ENCODE data around the gene FAM168A.
A peak's percentile ranks its signal among the peaks of the same experiment; 100 is the strongest.

FAM168A gene

GRCh38 chr11:73384531-73384871 lies 213.4 kb downstream of the FAM168A start:
- no peak for DNase-seq

GRCh38 chr11:73384125-73384441 lies 213.8 kb downstream of the FAM168A start:
- no peak for DNase-seq

- no peak for DNase-seq
Observed at GRCh38 chr11:73383249-73384124, 214.4 kb downstream of the FAM168A start.

GRCh38 chr11:73382747-73383146 lies 215.2 kb downstream of the FAM168A start:
- DNase-seq = no peak

GRCh38 chr11:73382183-73382582 lies 215.7 kb downstream of the FAM168A start:
- DNase-seq = no peak

DNA sequence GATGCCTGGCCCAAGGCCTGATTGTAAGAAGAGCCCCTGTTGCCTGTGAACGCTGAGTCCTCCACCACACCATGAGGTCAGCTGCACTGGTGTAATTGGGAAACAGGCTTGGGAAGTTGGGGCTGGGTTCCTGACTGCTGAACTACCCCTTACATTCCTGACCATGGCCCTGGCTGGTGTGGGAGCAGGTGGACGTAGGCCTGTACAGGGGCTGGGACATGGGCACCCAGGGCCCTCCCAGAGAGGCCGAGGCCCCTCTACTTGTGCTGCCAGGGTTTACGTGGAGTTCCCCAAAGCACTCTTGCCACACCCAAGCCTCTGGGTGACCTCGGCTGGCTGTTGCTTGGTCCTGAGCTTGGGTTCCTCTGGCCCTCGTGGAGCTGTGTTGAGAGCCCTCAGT lies 216.3 kb downstream of the FAM168A start:
- DNase-seq = no peak

DNA sequence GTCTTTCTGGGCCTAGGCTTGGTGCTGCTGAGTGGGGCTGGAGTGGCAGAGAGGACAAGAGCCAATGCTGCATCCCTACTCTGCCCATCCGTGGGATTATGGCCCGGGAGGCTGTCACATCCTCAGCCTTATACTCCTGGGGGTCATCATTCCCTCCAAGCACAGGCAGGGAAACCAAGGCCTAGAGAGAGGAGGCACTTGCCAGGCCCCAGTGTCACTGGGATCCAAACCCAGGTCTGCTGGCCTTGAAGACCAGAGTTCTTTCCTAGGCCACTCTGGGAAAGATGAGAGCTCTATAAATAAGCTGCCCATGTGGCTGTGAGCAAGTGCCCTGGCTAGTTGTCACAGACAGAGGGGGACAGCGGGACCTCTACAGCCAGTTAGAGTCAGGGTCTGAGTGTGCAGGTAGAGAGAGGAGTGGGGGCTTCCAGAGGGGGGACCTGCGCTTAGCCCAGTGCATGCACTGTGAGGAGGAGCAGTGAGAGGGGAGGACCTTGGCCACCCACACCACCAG lies 217.0 kb downstream of the FAM168A start:
- no peak for DNase-seq

DNA sequence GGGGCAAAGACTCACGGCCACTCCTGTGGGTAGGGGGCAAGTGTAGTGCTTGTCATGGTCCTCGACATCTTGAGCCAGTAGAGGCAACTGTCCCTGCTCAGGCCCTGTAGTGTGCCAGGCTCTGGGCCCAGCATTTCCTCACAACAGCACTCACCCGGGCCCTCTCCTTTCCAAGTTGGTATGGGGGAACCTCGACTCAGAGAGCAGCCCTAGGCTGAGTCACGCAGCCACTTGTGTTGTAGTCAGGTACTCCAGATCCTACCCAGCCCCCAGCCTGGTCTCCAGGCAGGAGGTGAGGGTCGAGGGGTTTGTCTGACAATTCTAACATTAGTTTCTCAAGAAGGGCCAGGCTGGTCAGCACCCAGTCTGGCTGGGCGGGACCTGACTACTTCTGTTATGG lies 217.6 kb downstream of the FAM168A start:
- no peak for DNase-seq

GRCh38 chr11:73379189-73379880 lies 218.6 kb downstream of the FAM168A start:
- no peak for DNase-seq

DNA sequence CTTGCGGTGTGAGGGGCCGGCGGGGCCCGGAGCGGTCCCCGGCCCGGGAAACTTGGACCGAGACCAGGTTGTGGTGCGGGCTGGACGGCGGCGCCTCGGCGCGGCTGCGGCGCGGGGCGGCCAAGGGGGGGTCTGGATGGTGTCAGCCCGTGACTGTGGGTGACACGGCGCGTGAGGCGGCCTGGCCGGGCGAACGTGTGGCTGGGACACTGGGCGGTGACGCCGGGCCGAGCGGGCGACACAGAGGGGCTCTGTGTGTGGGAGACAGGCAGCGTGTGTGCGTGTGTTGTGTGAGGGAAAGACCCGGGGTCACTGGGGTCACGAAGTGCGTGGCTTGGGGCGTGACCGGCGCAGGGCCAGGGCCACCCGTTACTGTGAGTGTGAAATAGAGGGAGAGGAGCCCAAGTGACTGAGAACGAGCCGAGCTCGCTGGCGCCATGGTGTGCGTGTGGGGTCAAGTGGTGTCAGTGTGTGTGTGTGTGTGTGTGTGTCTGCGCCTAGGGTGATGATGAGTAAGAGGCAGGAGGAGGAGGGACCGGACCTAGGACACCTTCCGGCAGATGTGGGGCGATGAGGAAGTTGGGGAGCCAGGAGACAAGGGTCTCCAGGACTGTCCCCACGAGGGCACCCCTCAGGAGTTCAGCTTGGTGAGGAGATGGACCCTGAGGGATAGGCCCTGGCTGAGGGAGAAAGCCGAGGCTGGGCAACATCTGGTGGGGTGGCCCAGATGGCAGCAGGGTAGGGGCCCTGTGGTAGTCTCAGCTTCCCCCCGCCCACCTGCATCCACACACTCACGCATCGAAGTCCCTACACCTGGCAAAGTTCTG lies 220.9 kb downstream of the FAM168A start:
- DNase-seq = no peak

DNA sequence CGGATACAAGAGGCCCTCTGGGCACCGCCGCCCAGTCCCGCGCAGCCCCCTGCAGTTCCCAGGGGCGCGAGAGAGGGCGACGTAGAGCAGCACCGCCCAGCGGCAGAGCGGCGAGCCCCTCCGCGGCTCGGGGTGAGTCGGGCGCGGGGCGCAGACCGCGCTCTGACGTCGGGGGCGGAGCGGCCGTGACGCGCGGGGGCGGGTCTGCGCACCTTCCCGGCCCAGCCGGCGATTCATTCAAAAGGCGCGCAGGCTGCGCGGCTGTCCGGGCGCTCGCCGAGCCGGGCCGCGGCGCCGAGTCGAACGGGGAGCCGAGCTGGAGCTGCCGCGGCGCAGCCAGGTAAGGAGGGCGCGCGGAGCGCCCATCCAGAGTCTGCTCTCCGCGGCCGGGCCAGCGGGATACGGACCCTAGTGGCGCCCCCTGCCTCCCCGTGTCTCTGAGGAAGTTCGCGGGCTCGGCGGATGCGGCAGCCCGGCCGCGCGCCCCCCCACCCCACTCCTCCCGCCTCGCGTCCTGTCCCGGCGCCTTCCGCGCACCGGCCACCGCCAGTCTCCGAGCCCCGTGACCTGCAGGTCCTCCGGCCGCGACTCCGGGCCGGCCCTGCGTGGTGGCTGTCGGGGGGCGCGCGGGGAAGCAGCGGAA lies 221.6 kb downstream of the FAM168A start, which contains the start of gene RELT:
RELT (plus strand) TSS at position 240 of the 643 bp plus-strand sequence. CDS start 12,738 bp downstream, outside the sequence.
- peak; percentile 31 for DNase-seq

- DNase-seq = no peak
Observed at GRCh38 chr11:73375830-73376159, 222.1 kb downstream of the FAM168A start.

- no peak for DNase-seq
Observed at GRCh38 chr11:73374151-73374550, 223.8 kb downstream of the FAM168A start.

GRCh38 chr11:73372375-73372993 lies 225.4 kb downstream of the FAM168A start:
- no peak for DNase-seq

DNA sequence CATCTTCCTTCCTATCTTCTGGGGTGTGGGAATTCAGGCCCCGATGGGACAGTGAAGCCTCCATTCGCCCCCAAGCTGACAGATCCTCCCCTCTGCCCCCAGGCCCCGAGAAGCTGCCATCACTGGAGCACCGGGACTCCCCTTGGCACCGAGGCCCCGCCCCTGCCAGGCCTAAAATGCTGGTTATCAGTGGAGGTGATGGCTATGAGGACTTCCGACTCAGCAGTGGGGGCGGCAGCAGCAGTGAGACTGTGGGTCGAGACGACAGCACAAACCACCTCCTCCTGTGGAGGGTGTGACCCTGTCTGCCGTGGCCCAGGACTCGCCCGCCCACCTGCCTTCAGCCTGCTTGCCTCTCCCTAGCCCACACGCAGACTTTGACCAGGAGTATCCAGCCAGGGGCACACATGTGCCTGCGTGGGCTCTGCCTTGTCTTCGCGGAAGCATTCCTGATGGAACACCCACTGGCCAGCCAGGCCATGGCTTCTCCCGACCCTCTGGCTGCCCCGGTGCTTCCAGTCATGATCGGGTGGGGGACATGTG lies 230.4 kb downstream of the FAM168A start:
- DNase-seq = no peak

GRCh38 chr11:73366953-73367352 lies 231.0 kb downstream of the FAM168A start:
- no peak for DNase-seq

DNA sequence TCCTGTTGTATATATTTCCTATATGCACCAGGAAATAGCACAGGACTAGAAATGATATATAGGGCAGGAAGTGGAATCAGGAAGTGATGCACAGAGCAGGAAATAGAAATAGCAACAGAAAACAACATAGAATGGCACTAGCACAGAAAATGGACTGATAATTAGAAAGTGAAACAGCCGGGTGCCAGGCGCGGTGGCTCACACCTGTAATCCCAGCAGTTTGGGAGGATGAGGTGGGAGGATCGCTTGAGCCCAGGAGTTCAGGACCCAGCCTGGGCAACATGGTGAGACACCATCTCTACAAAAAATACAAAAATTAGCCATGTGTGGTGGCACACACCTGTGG lies 231.7 kb downstream of the FAM168A start:
- DNase-seq = no peak

DNA sequence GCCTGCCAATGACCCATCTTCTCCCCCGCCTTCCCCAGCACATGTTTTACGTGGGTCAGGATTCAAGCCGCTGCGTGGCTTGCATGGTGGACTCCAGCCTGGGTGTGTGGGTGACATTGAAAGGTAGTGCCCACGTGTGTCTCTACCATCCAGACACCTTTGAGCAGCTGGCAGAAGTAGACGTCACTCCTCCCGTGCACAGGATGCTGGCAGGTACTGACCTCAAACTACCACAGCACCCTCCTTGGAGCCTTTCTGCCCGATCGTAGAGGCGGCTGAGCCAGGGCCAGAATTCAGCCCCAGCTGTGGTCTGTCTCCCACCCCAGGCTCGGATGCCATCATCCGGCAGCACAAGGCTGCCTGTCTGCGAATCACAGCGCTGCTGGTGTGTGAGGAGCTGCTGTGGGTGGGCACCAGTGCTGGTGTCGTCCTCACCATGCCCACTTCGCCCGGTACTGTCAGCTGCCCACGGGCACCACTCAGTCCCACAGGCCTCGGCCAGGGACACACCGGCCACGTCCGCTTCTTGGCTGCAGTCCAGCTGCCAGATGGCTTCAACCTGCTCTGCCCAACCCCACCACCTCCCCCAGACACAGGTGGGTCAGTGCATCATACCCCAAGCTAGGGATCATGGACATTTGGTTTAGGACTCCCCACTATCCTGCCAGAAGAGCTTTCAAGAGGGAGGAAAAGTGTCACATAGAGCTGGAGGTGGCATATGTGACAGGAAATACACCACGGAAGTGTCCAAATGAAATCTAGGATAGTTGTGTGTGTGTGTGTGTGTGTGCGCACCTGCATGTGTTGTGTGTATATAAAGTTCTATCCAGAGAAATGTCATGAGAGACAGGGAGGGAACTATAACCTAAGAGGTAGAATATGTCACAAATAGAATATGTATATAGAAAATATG lies 232.3 kb downstream of the FAM168A start:
- no peak for DNase-seq

- DNase-seq = no peak
Observed at GRCh38 chr11:73363147-73363546, 234.8 kb downstream of the FAM168A start.

GRCh38 chr11:73361953-73362776 lies 235.7 kb downstream of the FAM168A start:
- DNase-seq = no peak
